ENCODE data around the gene HDDC3. TPM values are rescaled to one million over a fixed set of nuclear protein-coding genes. Genes with fewer than 3 reads are reported as not detected.

Gene HDDC3
- total and polyA plus RNA-seq, 9 of the 15 experiments (the other 6 are each of a cell fraction or from before 2014, with no cell fraction given), result 14.9 to 55.8 (median 36.9) TPM

DNA sequence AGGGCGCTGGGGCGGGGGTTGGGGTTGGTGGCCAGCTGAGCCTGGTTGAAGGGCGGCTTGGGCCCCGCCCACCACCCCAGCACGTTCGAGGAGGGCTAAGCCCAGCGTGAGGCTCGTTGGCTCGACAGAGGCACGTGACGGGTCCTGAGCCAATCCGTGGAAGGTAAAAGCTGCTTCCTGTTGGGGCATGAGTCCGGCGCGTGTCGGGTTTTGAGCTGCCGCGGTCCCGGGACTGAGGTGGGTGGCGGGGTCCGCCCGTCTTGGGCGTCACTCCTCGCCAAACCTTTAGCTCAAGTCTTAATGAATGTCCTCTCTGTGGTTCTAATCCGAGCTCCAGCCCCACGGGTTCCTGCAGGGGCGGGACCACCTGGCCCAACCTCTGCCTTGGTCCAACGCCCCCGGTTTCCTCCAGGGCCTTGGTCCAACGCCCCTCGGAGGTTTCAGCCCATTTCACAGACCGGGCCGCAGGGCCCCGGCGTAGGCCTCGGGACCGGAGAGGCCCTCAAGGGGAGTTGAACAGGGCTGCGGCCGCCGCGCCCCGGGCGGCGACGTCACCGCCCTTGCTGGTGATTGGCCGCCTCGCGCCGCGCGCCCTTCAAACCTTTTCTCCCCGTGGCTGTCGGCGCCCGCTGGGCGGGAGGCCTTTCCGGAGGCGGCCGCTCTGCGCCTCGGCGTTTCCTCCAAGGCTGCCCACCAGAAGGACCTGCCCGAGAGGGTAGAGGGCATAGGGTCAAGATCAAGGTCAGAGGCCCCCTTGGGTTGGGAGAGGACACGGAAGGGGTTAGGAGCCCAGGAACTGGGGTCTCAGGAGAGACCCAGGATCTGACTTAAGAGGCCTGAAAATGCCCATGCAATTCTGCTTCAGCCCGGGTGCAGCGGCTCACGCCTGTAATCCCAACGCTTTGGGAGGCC lies 22.6 kb upstream of the HDDC3 start, which contains the start of gene RCCD1 (continued):
- TF ChIP-seq, protein P1, sequence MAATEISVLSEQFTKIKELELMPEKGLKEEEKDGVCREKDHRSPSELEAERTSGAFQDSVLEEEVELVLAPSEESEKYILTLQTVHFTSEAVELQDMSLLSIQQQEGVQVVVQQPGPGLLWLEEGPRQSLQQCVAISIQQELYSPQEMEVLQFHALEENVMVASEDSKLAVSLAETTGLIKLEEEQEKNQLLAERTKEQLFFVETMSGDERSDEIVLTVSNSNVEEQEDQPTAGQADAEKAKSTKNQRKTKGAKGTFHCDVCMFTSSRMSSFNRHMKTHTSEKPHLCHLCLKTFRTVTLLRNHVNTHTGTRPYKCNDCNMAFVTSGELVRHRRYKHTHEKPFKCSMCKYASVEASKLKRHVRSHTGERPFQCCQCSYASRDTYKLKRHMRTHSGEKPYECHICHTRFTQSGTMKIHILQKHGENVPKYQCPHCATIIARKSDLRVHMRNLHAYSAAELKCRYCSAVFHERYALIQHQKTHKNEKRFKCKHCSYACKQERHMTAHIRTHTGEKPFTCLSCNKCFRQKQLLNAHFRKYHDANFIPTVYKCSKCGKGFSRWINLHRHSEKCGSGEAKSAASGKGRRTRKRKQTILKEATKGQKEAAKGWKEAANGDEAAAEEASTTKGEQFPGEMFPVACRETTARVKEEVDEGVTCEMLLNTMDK (IDR thresholded peaks at IDR 0.05; ENCODE audit: borderline replicate concordance, insufficient read depth, low read depth, low read length, poor library complexity, severe bottlenecking), result peak; percentile 1
- TF ChIP-seq ZNF263 (CRISPR knock-in tag; IDR thresholded peaks at IDR 0.05; ENCODE audit: borderline replicate concordance), result 0 out of 2 replicates have a peak, but pooled peaks have one; percentile 18
- peak; percentile 84 for TF ChIP-seq FIP1L1 (IDR thresholded peaks at IDR 0.05; ENCODE audit: low read depth, low read length, poor library complexity, severe bottlenecking)
- TF ChIP-seq ZNF174 (CRISPR knock-in tag; IDR thresholded peaks at IDR 0.05), result no peak
- no peak for TF ChIP-seq SMARCB1 (IDR thresholded peaks at IDR 0.05; ENCODE audit: insufficient read length, low read depth)
- TF ChIP-seq RNF2 (IDR thresholded peaks at IDR 0.05), result peak; percentile 60; the same call in 1 of the 2 replicates
- peak; percentile 99 for TF ChIP-seq FOXM1 (IDR thresholded peaks at IDR 0.05; ENCODE audit: low read depth)
- TF ChIP-seq FOXM1 (CRISPR knock-in tag; IDR thresholded peaks at IDR 0.05; ENCODE audit: low read depth), result peak; percentile 99
- TF ChIP-seq, protein P2, sequence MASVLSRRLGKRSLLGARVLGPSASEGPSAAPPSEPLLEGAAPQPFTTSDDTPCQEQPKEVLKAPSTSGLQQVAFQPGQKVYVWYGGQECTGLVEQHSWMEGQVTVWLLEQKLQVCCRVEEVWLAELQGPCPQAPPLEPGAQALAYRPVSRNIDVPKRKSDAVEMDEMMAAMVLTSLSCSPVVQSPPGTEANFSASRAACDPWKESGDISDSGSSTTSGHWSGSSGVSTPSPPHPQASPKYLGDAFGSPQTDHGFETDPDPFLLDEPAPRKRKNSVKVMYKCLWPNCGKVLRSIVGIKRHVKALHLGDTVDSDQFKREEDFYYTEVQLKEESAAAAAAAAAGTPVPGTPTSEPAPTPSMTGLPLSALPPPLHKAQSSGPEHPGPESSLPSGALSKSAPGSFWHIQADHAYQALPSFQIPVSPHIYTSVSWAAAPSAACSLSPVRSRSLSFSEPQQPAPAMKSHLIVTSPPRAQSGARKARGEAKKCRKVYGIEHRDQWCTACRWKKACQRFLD (CRISPR knock-in tag; IDR thresholded peaks at IDR 0.05), result 0 out of 2 replicates have a peak, but pooled peaks have one; percentile 72
- TF ChIP-seq HDAC1 (IDR thresholded peaks at IDR 0.05), result peak in 1 of 2 experiments; percentile 86; a peak in 2 of 4 replicates
- peak; percentile 39; the same call in 1 of the 2 replicates for TF ChIP-seq KDM2B (CRISPR knock-in tag; IDR thresholded peaks at IDR 0.05)
- TF ChIP-seq TCF7 (IDR thresholded peaks at IDR 0.05; ENCODE audit: borderline replicate concordance), result no peak
- TF ChIP-seq, protein P3, sequence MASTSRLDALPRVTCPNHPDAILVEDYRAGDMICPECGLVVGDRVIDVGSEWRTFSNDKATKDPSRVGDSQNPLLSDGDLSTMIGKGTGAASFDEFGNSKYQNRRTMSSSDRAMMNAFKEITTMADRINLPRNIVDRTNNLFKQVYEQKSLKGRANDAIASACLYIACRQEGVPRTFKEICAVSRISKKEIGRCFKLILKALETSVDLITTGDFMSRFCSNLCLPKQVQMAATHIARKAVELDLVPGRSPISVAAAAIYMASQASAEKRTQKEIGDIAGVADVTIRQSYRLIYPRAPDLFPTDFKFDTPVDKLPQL (IDR thresholded peaks at IDR 0.05; ENCODE audit: extremely low read depth, insufficient read length), result no peak
- no peak for TF ChIP-seq ZNF584 (CRISPR knock-in tag; IDR thresholded peaks at IDR 0.05; ENCODE audit: low read depth)
- 0 out of 2 replicates have a peak, but pooled peaks have one; percentile 18 for TF ChIP-seq CHD2 (IDR thresholded peaks at IDR 0.05; ENCODE audit: low read depth, low read length)
- TF ChIP-seq, protein P4, sequence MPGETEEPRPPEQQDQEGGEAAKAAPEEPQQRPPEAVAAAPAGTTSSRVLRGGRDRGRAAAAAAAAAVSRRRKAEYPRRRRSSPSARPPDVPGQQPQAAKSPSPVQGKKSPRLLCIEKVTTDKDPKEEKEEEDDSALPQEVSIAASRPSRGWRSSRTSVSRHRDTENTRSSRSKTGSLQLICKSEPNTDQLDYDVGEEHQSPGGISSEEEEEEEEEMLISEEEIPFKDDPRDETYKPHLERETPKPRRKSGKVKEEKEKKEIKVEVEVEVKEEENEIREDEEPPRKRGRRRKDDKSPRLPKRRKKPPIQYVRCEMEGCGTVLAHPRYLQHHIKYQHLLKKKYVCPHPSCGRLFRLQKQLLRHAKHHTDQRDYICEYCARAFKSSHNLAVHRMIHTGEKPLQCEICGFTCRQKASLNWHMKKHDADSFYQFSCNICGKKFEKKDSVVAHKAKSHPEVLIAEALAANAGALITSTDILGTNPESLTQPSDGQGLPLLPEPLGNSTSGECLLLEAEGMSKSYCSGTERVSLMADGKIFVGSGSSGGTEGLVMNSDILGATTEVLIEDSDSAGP (CRISPR knock-in tag; IDR thresholded peaks at IDR 0.05), result 0 out of 2 replicates have a peak, but pooled peaks have one; percentile 46
- peak; percentile 98 for TF ChIP-seq CHD1 (IDR thresholded peaks at IDR 0.05; ENCODE audit: low read length)
- no peak for TF ChIP-seq SMAD2 (IDR thresholded peaks at IDR 0.05; ENCODE audit: low read depth, low read length)
- TF ChIP-seq U2AF2 (optimal IDR thresholded peaks at IDR 0.05; ENCODE audit: low read depth, low read length), result no peak
